CD4-positive, alpha-beta T cell treated with Interleukin-12 subunit alpha and Interleukin-12 subunit beta, for 1 hour (primary cell): ENCODE data around the gene CCDC141.
A peak's percentile ranks its signal among the peaks of the same experiment; 100 is the strongest.

Experiments used
- DNase-seq: peaks from one replicate; pipeline ENCODE4 v3.0.0-alpha.2; 2020

Gene CCDC141

DNA sequence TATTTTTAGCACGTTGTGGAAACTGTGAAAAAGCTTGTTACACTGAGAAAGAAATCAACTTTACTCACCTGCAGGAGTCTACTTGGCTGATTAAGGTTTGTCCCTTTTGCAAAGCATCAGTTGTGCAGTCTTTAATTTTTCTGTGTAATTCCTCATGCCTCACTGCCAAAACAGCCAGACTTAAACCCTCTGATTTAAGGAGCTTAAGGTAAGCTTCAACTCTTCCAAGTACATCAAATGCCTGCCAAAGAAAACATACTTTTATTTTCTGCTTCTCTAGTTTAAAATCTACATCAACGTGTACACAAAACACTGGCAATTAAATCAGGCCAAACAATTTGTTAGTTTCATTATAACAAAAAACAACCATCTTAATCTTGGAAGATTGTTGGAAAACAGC, 144.7 kb downstream of the CCDC141 start:
- no peak for DNase-seq

DNA sequence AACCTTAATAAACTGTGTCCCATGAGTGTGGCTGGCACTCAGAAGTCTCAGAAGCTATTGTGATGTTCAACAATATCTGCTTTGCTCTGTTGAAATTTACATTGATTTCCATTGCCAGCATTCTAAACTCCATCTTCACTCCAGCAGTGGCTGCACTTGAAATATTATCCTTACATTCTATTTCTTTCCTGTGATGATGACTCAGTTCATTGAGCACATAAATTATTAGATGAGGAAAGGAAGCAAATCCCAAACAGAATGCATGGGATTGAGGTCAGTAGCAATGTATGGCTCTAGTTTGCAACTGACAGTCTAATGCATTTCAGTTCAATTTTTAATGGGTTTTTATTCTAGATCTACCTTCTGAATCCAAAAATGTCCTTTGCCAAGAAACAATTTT, 150.3 kb downstream of the CCDC141 start:
- DNase-seq = no peak

DNA sequence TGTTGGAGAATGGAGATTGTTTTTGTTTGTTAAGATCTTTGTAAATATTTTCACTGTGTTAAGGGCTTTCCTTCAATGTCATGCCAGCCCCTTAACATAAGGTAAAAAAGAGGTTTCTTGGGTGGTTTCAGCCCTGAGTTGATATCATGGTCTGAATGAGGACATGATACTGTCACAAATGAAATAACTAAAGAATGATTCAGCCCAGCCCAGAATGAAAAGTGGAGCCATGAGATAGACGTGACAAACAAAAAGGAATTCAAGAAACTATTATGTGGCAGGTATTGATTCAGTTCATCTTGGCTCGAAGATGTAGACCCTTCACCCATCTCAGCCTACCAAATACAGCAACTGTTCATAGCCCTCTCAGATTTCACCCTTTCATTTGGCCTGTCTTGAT, 154.1 kb downstream of the CCDC141 start:
- no peak for DNase-seq

DNA sequence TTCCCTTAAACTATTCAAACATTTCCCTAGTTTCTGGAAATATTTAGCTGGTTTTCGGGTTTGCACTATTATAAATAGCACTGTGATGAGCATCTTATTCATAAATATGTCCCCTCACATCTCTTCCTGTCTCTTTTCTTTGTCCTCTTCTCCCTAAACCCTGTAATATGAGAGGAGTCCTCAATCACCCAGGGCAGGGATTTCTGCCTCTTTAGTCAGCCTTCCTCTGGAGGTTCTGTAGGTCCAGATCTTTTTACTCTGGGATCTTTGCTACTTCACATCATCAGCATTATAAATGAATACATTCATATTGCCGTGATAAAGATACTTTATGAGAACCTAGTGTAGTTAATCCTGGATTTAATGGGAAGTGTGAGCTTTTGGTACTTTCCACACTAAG, 154.8 kb downstream of the CCDC141 start:
- no peak for DNase-seq

DNA sequence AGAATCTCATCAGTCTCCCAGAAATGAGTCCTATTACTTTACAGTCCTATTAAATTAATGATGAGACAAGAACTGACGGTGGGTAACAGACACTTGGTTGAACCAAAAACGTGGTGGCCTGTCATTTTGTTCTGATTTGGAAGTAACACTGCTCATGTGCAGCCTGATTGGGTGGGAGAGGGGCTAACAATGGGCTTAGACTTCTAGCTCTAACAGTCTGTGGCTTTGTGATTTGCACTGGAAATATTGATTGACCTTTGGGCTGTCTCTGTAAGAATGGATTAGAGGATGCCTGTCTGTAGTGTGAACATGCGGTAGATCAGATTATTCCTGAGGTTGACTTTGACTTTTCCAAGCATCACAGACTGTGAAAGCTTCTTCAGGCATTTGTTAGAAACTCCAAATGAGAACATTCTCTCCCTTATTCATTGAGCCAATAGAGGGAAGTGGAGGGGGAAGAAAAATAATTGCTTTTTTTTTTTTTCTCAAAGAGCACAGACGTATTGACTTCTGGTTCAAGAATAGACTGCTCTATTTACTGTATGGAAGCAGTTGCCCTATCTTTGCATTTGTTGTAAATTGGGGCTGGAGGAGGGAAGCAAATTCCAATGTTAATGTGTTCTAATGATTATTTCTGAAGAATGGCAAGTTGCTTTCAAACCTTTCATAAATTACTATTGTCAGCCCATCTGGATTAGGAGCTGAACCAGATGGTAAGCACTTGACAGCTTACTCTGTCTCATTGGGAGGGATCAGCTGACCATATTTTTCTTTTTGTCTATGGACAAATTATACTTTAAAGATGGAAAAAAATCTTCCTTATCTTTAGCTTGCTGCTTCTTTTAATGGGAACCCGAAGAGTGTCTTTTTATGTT, 156.9 kb downstream of the CCDC141 start:
- DNase-seq = no peak

DNA sequence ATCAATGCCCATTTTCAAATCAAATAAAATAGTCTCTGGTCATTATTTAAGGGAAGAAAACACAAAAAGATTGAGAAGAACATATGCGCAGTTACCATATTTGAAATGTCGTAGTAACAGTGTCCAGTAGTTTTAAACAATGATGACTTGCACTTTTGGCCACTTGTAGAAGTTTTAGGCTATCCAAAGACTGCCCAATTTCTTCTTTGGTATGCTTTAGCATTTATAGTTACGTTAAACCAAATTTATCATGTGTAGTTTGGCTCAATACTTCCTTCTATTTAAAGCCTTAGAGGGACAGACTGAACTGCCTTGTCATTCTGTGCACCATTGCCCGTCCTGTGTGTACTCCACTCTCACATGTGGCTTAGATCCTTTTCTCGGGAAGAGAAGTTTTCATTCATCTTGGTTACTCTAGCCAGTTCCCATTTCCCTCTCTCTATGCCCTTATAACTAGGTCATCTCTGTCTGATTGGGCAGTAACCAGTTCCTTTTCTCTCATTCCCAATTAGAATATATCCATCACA, 157.9 kb downstream of the CCDC141 start:
- no peak for DNase-seq

DNA sequence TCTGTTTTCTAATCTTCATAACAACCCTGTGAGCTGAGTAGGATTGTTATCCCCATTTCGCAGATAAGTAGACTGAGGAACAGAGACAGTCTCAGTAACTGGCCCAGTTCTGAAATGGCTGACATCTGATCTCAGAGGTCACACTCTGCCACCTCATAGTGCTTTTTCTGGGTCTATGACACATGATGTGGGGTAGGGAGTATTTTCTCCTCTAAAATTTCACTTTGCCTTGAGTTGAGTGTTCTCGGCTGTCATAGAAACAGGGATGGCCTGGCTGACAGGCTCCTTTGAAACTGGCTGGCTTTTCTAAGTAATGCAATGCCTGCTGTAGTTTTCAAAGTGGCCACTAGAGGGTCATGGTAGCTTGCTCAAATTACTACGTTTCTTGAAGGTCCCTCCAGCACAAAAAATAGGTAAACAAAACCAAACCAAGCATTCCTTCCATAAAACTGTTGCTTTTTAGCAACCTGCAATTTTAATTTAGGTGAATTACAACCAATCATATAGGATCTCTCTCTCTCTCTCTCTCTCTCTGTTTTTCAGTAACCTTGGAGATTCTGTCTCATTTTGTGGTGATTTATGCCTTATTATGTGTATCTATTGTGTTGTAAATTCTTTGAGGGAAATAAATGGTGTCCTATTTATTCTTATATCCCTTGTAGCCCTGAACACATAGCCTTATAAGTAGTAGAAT, 158.5 kb downstream of the CCDC141 start:
- DNase-seq = peak; percentile 58

DNA sequence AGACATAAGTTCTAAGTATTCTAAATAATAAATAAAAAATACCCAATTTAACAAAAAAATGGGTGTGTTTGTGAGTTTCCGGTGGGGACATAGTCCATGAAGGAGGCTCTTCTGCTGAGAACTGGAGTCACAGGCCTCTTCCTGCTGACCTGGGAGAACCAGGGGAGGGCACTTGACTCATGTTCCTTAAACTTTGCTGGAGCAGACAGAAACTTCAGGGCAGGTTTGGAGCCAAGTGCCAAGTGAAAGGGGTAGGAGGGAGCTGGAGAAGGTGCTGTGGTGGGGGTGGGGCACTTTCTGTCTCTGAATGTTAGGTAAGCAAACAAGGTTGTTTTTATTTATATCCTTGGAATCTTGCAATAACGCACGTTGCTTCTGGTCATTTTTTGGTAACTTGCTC, 163.9 kb downstream of the CCDC141 start:
- no peak for DNase-seq

DNA sequence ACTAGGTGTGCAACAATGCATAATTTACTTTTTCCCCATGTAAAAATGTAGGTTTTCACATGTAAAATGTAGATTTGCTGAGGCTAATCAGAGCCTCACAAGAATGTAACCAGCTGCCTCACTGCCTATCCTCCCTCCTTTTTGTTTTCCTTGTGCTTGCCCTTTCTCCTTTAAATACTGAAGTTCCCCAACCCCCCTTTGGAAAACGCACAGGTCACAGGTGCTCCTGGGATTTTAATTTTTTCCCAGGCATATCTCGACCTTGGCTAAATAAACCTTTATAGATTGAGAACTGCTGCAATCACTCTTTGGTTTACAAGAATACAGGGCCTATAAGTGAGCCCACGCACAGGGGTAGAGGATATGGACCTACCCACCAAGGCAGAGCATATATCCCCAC, 165.5 kb downstream of the CCDC141 start:
- DNase-seq = no peak

DNA sequence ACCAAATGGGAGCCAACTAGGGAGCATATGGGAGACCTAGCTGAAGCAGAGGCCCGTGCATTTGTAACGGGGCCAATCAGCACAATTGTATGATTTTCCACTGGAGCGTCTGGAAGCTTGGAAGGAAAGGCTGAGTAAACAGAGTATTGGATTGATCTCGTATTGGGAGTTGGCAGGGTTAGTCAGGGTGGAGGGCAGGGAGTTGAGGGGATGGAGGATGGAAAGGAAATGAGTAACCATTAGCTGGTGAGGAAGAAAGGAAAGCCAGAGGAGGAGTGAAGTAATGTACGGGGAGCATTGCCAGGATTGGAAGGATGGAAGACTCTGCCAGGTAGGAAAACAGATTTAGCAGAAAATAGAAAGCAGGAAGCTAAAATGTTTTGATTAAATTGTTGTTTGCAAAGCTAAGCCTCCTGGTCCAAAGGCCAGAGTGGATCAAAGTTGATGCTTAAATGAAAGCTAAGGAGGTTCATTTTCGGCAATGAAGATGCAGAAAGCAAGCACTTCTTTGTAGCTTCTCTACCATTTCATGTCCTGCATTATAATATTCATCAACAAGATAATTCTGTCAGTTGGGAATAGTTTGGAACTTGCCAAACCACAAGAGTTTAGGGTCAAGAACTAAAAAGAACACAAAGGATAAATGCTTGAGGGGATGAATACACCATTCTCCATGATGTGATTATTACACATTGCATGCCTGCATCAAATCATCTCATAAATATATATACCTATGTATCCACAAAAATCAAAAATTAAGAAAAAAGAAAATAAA, 167.1 kb downstream of the CCDC141 start:
- DNase-seq = no peak

DNA sequence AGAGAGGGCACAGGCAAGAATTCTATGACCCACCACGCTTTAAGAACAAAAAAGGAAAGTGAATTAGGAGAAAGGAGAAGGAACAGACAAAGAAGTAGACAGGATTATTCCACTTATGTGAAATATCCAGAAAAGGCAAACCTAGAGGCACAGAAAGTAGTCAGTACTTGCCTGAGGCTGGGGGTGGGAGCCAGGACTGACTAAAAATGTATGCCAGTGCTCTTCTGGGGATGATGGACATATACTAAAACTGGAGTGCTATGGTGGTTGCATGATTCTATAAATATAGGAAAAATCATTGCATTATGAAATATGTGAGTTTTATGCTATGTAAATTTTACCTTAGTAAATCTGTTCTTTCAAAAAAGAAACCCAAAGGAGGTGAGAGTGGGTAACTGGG, 168.9 kb downstream of the CCDC141 start:
- no peak for DNase-seq

DNA sequence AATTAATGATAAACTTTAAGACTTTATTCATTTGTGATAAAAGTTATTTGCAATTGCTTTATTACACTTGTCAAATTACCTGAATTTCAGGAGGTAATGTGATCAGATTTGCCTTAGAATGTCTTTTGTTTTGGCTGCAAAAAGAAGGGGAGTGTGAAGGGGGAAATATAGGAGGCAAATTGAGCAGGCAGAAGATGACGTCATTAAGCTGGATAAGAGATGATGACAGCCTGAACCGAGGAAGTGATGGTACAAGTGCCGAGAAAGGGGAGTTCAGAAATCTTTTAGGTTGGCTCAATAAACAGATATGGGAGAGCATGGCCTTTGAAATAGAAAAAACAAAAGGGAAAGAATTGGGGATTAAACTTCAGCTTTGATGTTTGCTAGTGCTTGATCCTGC, 169.7 kb downstream of the CCDC141 start:
- DNase-seq = no peak

DNA sequence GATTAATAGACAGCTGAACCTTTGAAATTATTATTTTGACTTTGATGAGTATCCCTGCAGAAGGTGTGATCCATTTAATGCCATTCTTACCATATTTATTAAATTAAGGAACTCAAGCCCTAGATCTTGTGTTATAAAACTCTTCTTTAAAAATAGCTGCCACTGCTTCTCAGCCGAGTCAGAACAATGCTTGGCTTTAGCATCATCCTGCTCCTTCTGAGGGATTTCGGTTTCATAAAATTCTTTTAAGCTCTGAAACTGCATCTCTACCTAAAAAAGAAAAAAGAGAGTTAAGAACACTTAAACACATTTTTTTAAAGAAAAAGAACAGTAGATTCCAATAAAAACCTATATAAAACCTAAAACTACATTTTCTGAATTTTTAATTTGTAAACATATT, 172.1 kb downstream of the CCDC141 start:
- no peak for DNase-seq

DNA sequence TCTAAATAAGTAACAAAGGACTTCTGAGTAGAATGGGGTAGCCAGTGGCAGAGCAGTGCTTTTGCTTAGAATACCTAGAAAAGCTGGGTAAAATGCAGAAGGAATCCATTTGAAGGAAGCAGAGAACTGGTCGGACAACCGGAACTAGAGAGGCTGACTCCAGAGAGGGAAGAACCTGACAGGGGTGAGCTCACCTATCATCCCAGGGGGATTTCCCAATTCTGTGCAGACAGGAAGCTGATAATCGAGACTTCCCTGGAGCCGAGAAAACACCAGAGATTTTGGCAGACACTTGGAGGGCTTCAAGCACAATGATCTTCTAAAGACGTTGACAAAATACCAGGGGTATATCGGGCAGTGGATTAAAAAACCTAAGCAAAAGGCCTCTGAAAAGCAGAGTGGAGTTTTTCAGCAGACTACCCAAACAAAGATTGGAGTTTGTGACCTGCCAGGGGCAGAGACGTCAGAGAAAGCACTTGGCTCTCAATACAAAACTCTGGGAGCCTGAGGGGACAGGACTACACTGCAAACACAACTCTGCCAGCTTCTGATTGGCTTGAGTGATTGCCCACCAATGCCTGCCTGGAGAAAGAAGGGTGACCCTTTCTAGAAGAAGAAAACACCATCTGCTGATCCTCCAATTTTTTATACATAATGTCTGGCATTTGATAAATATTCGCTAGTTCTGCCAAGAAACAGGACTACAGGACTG, 175.3 kb downstream of the CCDC141 start:
- DNase-seq = no peak

DNA sequence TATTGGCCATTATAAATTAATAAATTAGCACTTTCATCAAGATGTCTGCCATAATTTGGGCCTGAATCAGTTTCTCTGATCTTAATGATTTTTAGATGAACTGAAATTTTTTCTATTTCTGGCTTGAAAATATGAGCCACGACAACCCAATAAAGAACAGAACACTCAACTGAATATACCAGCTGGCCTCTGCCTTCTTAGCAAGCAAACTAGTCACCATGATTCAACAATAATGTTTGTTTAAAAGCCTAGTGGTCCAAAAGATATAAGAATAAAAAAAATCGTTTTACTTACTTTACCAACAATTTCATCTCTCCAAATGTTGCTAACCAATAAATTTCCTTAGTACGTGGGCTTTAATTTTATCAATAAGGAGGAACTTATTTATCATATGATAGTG, 176.0 kb downstream of the CCDC141 start:
- DNase-seq = no peak

DNA sequence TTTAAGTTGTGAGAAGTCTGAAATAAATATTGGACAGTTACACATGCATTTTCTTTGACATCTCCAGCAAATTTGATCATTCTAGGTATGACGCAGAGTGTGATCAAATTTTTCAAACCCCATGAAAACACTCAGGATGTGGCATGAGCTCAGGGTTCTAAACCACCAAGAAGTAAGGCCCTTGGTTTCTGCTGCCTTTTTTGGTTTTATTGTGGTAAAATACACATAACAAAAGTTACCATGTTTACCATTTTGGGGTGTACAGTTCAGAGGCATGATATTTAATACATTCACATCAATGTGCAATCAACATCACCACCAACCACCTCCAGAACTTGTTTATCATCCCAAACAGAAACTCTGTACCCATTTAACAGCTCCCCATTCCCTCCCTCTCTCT, 178.4 kb downstream of the CCDC141 start:
- DNase-seq = no peak

DNA sequence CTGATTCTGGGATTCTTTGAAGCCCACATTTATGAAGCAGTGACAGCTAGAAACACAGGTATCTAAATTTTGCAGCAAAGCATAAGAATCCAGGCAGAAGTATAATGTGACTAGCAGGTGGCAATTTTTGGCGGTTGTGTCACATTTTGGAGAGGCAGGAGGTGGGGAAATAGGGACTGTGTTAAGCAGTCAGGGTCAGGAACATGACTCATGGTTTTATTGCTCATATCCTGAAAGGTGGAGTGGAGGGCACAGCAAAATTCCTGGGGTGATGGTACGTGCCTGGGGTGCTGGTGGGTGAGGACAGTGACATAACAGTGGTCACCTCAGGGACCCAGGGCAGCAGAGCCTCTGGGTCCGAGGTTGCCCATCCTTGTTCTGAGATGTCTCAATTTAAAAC, 179.2 kb downstream of the CCDC141 start:
- DNase-seq = no peak

DNA sequence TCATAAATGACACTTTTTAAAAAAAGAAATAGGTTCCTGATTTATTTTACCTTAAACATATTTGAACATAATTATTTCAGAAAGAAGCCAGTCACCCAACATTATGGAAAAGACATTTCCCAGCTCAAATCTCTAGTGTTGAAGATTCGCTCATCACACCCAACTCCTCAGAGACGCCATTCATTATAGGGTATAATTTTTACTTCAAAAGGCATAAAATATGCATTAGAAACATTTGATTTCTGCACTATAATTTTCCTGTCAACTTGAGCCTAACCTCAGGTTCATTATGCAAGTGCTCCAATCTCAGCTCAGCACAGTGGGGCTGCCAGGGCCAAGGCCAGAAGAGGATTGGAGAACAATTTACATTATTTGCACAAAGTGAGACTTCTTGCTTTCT, 183.9 kb downstream of the CCDC141 start:
- no peak for DNase-seq

DNA sequence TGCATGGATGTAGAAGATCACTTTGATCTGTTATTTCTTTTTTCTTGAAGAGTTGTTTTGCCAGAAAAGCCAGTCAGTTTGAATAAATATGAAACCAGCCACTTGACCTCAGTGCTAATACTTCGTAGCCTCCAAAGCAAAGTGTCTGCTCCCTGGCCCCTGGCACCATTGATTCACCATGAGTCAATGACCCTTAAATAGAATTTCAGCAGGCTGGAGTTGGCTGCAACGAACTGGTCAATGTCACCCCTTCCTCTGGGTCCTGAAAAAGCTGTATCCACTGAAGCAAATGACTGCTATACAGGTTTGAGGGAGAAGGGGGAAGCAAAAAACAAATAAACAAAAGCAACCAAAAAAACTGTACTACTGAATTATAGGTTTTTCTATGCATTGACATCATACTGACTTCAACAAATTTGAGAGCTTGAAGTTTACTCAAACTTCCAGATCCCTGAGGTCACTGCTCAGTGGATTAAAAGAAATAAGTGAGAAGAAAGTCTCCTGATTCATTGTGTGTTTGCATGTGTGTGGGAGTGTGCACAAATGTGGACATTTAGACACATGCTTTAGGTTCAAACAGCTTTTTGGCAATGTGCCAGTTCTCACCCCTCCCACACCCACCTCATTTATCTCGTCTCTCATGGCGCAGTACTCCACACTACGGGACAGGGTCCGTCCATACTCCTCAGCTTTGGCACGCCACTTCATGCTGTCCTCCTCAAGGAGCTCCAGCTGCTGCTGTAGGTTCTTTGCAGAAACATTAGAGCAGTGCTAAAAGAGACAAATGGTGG, 184.6 kb downstream of the CCDC141 start:
- no peak for DNase-seq

DNA sequence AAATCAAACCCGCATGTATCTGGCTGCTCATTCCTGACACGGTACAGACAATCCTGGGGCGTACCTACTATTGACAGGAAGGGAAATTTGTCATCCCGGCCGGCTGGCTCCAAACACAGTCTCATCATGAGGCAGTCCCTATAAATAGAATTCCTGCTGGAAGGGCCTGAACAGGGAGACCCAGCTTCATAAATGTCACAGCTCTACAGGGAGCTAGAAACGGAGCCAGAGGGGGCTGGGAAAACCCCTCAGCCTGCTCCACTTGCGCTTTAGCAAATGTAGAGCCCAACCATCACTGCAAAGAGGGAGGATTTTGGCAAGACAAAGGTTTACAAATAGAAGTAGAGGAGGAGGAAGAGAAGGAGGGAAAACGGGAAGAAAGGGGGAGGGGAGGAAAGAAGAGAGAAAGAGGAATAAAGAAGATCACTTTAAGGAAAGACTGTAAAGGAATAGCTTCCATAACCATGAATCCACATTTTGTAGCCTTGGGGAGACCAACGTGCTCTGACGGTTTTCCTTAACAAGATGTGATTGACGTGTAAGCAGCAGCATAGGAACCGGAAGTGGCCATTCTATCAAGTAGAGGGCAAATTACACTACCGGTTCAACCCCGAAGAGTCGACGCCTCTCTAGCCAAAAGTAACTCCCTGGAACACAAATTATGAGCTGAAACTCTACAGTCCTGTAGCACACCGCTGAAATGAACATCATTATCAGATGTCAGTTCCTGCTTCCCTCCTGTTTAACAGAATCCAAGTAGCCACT, 185.9 kb downstream of the CCDC141 start:
- DNase-seq = no peak
